ENCODE results near the gene PLEKHM2.

The PLEKHM2 gene

DNA sequence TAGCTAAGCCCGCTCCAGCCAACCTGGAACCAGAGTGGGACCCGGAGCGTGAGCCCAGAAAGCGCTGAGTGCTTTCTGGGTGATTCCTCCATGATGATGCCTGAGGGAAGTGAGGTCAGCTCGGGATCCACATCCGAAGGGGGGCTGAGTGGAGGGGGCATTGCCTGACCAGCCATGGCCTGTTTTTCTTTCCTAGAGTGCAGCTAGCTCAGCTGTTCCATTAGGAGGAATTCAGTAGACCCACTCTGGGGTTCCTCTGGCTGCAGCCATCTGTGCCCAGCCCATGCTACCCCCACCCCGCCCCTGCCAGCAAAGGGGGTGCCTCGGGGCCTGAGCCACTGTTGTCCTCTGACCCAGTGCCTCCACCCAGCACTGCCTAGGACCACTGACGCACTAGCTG is 42.4 kb downstream of the PLEKHM2 start:
- no peak for TF ChIP-seq ZFX (IDR thresholded peaks at IDR 0.05; ENCODE audit: borderline replicate concordance)
- TF ChIP-seq, protein P1, sequence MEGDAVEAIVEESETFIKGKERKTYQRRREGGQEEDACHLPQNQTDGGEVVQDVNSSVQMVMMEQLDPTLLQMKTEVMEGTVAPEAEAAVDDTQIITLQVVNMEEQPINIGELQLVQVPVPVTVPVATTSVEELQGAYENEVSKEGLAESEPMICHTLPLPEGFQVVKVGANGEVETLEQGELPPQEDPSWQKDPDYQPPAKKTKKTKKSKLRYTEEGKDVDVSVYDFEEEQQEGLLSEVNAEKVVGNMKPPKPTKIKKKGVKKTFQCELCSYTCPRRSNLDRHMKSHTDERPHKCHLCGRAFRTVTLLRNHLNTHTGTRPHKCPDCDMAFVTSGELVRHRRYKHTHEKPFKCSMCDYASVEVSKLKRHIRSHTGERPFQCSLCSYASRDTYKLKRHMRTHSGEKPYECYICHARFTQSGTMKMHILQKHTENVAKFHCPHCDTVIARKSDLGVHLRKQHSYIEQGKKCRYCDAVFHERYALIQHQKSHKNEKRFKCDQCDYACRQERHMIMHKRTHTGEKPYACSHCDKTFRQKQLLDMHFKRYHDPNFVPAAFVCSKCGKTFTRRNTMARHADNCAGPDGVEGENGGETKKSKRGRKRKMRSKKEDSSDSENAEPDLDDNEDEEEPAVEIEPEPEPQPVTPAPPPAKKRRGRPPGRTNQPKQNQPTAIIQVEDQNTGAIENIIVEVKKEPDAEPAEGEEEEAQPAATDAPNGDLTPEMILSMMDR (IDR thresholded peaks at IDR 0.05) = no peak
- no peak overlapping the region for H3K27ac ChIP-seq

DNA sequence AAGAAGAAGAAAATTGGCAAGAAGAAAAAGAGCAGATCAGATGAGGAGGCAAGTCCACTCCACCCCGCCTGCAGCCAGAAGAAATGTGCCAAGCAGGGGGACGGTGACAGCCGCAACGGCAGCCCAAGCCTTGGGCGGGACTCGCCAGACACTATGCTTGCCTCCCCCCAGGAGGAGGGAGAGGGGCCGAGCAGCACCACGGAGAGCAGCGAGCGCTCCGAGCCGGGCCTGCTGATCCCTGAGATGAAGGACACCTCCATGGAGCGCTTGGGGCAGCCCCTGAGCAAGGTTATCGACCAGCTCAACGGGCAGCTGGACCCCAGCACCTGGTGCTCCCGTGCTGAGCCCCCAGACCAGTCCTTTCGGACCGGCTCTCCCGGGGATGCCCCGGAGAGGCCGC is 42.9 kb downstream of the PLEKHM2 start:
- TF ChIP-seq, protein P1 (IDR thresholded peaks at IDR 0.05) = no peak
- TF ChIP-seq ZFX (IDR thresholded peaks at IDR 0.05; ENCODE audit: borderline replicate concordance) = no peak
- H3K27ac ChIP-seq = no peak overlapping the region

GRCh38 chr1:15727424-15727823 is 43.3 kb downstream of the PLEKHM2 start:
- TF ChIP-seq, protein P1 (IDR thresholded peaks at IDR 0.05) = no peak
- TF ChIP-seq ZFX (IDR thresholded peaks at IDR 0.05; ENCODE audit: borderline replicate concordance) = no peak
- H3K27ac ChIP-seq = no peak overlapping the region

DNA sequence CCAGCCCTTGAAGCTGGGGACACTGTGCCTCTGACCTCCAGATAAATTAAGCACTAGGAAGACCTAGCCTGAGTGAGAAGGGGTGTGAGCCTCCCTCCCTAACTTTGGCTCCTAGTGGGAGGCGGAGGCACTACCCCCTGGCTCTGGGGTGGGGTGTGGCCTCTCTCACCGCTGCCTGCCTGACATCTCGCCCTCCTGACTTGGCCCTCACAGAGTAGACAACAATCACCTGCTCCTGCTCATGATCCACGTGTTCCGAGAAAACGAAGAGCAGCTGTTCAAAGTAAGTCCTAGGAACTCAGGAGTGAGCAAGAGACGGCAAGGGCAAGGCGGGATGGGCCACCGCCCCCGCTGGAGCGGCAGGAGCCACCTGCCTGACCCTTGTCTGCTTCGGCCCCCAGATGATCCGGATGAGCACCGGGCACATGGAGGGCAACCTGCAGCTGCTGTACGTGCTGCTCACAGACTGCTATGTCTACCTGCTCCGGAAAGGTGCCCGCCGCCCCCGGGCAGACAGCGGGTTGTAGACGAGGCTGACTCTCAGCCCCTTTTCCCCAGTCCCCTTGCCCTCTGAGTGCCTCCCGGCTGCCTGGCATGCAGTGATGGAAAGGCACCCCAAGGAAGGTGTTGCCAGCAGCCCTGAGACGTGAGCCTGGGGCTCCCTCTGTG is 43.9 kb downstream of the PLEKHM2 start:
- no peak for TF ChIP-seq ZFX (IDR thresholded peaks at IDR 0.05; ENCODE audit: borderline replicate concordance)
- TF ChIP-seq, protein P1 (IDR thresholded peaks at IDR 0.05) = no peak
- no peak overlapping the region for H3K27ac ChIP-seq

- 0 out of 2 replicates have a peak overlapping the region, but pooled peaks have one; percentile 18 for H3K27ac ChIP-seq
- TF ChIP-seq ZFX (IDR thresholded peaks at IDR 0.05; ENCODE audit: borderline replicate concordance) = no peak
- TF ChIP-seq, protein P1 (IDR thresholded peaks at IDR 0.05) = no peak
These were observed 45.0 kb downstream of the PLEKHM2 start for GRCh38 chr1:15728937-15729657.

DNA sequence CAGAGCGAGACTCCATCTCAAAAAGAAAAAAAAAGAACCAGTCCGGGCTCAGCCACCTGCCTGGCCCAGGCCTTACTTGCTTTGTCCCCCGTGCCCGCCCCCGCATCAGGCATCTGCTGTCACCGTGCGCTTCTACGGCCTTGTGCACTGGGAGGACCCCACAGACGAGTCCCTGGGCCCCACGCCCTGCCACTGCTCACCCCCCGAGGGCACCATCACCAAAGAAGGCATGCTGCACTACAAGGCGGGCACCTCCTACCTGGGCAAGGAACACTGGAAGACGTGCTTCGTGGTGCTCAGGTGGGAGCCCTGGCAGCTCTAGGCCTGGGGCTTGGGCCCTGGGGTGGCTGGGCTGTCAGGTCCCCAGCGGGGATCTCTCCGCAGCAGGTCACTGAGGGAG is 46.3 kb downstream of the PLEKHM2 start:
- no peak overlapping the region for H3K27ac ChIP-seq
- TF ChIP-seq, protein P1 (IDR thresholded peaks at IDR 0.05) = no peak

DNA sequence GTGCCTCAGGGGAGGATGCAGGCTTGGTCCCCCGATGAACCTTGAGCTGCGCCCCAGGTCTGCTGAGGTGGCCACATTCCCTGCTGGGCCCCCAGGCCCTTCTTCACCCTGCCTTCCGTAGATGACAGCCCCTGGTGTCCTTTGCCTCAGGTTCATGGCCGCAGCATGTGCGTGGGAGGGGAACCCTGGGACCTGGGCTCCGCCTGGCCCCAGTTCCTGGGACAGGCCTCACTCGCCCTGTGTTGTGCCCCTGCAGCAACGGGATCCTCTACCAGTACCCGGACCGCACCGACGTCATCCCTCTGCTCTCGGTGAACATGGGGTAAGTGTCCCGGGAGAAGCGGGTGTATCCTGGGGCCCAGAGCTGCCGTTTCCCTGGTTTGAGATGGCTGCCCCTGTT is 46.8 kb downstream of the PLEKHM2 start:
- no peak overlapping the region for H3K27ac ChIP-seq
- no peak for TF ChIP-seq ZFX (IDR thresholded peaks at IDR 0.05; ENCODE audit: borderline replicate concordance)
- TF ChIP-seq, protein P1 (IDR thresholded peaks at IDR 0.05) = no peak
